ENCODE data around the gene ACOXL.

Gene ACOXL

GRCh38 chr2:110764931-110765330 is 32.6 kb downstream of the ACOXL start:
- DNase-seq = no peak

GRCh38 chr2:110766291-110766690 is 33.9 kb downstream of the ACOXL start:
- DNase-seq = no peak

- DNase-seq = no peak
These were observed 36.2 kb downstream of the ACOXL start for GRCh38 chr2:110768591-110768990.

GRCh38 chr2:110770404-110770958 is 38.1 kb downstream of the ACOXL start:
- DNase-seq = no peak

DNA sequence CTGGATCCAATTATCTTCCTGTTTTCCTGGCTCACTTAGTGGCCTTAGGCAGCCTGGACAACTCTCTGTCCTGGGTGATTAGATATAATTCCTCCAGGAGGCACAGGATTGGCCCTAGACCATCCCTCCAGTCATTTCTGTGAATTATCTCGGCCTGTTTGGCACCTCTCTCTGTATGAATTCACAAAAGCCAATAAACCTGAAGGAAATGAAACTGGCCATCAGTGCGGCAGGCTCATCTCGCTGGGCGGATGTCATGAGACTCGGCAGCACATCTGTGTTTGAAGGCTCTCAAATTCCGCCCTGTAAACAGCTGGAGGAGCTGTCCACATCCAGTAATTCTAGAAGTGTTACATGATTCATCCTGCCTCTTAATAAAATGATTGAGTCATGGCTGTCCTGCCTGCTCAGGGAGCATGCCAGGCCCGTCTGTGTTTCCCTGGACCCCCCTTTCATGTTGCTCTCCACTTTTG is 38.6 kb downstream of the ACOXL start:
- DNase-seq = no peak

DNA sequence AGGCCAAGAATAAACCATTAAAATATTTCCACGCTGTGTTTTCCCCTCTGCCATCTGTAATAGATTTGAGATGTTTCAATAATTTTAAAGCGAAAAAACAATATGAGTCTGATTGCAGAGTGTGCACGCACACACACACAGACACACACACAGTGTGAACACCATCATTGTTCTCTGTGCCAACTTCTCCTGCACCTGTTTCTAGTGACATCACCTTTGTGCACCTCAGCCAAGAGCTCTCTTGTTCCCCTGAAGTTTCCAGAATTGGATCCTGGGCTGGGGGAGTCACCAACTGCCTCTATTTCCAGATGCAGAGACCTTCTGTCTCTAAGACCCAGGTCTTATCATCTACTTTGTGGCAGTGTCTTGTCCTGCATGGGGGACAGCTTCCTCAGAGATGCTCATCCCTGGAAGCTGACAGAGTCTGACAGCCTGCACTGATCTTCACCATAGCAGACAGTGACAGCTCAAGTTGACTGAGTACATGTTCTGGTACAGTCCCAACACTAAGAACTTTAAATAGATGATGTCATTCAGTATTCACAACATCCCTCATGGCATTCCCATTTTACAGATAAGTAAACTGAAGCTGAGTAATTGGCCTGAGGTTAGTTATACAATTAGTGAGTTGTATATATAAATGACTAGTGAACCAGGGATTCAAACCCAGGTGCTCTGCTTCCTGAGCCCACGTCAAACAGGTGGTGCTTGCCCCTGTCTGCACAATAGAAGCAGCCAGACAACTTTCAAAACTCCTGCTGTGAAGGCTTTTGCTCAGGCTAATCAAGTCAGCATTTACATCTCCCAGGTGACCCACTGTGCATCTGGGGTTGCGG is 39.4 kb downstream of the ACOXL start:
- DNase-seq = no peak

GRCh38 chr2:110772383-110772755 is 40.0 kb downstream of the ACOXL start:
- DNase-seq = no peak

DNA sequence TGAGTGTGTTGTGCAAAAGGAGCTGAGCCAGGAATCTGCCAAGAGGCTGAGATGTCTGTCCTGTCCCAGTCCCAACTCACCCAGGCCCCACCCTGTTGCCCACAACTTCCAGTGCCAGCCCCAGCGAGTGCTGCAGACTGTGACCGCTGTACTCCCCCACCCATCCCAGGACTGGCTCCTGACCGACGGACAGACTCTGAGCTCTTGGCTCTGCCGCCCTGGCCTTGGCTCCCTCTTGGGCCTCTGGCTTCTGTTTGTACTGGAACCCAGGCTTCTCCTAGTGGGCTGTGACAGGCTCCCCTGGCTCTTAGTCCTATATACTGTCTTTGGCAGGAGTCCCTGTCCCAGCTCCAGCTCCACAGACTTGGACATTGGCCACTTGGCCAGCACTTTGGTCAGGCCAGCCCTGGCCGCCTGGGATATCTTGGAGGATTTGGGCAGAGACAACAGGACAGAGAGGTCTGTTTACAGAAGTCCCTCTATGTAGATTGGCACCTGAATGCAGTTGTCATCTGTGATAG is 41.1 kb downstream of the ACOXL start:
- no peak for DNase-seq

GRCh38 chr2:110774701-110775100 is 42.3 kb downstream of the ACOXL start:
- no peak for DNase-seq

- DNase-seq = no peak
These were observed 45.3 kb downstream of the ACOXL start for GRCh38 chr2:110777531-110778311.

- DNase-seq = no peak
These were observed 48.1 kb downstream of the ACOXL start for GRCh38 chr2:110780461-110780860.

DNA sequence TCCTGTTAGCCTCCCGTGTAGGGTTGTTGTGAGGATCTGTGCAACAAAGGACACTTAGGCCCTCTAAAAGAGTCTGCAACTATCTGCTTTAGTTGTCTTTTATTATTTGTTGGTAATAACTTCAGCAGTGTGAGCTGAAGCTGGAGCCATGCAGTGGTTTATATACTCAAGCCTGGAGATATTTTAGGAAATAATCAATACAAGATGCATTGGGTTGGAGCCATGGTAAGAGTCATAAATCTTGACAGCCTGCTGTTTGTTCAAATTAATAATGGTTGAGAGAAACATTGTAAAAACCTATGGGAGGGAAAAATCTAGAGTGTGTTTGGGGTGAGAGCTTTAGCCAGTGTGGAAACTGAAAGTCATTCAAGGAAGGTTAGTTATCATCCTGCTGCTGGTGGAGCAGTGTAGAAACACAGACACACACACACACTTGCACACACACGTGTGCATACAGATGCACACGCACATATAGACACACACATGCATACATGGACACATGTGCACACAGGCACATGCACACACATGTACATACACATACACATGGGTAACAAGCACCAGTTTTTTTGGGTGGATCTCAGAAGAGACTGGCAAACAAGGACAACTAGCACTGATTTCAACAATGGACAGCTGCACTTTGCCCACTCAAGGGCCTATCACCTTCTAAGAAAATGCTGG is 51.0 kb downstream of the ACOXL start:
- no peak for DNase-seq

DNA sequence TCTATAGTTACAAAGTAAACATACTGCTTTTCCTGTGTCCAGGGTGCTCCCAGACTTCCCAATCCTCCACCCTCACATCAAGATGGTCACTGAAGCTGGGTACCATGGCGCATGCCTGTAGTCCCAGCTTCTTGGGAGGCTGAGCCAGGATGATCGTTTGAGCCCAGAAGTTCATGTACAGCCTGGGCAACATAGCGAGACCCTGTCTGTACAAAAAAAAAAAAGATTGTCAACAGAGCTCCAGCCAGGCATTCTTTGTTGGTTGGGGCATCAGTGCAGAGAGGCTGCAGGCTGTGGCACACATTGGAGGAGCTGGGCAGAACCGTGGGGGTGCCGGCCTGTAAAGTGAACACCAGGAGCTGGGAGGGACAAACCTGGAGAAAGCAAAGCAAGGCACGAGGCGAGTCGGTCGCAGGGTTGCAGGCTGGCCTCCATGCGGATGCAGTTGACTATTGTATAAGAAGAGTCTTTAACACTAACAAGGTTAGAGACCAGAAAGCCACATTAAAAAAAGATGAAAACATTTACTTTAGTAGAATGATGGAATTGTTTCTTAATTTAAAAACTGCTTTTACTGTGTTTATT is 51.8 kb downstream of the ACOXL start:
- DNase-seq = no peak

DNA sequence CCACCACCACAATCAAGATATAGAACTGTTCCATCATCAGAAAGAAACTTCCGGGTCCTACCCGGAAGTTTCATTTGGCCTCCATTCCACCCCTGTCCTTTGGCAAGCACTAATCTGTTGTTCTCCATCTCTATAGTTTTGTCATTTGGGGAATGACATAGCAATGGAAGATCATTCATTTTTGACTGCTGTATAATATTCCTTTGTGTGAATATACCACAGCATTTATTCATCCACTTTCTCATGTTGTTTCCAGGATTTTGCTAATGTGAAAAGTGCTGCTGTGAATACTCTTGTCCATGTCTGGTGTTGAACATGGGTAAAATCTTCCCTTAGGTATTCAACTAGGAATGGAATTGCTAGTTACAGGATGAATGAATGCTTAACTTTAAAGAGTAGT is 53.1 kb downstream of the ACOXL start:
- DNase-seq = no peak

DNA sequence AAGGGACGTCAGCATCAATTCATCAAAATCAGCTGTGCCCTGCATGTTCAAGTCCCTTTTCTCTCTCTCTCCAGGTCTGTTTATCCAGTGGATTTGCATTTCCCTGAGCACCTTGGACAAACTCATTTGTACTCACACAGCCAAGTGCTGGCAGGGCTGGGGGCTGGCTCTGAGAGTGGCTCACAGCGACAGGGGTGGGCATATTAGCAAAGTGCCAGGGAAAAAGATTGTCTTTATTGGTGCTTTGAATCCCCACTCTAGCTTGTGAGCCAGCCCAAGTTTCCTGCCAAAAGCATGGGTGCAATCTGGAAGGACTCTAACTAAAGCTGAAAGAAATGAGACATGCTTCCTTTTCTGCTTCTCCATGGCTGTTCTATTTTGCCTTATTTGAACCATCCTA is 56.6 kb downstream of the ACOXL start:
- DNase-seq = no peak

GRCh38 chr2:110789706-110790105 is 57.3 kb downstream of the ACOXL start:
- no peak for DNase-seq

DNA sequence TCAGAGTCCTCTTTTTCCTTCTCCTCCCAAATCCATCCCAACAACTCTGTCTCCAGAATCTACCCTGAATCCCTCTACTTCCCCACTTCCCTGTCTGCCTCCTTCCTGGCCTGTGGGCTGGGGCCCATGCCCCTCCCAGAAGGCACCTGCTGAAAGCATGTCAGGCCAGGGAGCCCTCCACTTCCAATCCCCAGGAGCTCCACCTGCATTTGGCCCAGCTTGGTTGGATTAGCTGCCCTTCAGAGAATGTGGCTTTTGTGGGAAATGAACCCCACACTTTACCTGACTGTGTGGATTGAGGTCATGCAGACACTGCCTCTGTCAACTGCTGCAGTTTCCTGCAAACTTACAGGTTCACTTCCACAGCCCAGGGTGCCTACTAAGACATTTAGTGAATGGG is 58.5 kb downstream of the ACOXL start:
- no peak for DNase-seq

- DNase-seq = no peak
These were observed 59.1 kb downstream of the ACOXL start for GRCh38 chr2:110791435-110791834.

GRCh38 chr2:110793034-110793433 is 60.7 kb downstream of the ACOXL start:
- DNase-seq = no peak

GRCh38 chr2:110794390-110794789 is 62.0 kb downstream of the ACOXL start:
- no peak for DNase-seq

GRCh38 chr2:110794951-110795350 is 62.6 kb downstream of the ACOXL start:
- no peak for DNase-seq

DNA sequence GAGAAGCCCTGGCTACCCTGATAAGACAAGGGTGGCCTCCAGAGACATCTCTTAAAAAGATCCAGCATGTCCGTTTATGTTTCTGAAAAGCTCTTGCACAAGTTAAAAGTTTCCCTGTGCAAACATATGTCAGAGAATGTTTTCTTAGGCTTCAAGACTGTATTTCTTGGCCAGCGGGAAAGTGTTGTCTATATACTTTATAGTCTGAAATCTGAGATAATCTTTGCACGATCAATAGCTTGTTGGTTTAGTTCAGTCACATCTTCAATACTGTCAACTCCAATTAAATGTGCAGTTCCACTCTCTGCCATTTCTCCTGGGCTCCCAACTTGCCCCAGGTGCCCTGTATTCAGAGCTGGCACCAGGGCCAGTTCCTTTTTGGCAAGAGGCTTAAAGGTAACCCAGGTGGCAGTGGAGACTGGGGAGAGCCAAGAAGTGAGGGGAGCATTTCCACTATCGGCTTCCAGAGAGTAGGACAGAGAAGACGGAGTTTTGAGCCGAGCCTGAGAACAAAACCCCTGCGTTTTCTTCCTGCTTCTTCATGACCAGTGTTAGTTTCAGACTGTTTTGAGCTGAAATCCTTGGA is 64.4 kb downstream of the ACOXL start:
- no peak for DNase-seq
